NCI-H187 treated with DMSO at 0.1 percent for 48 hours (cell line): ENCODE measurements around the gene CFDP1.
A peak's percentile ranks its signal among the peaks of the same experiment; 100 is the strongest.
"Not testable (repeated sequence)": the region's sequence is repeated elsewhere in the genome, so short reads cannot be mapped to it uniquely, and the experiment has no call there.

Experiments used
- DNase-seq: peaks from one replicate; lab custom pipeline; 2025; lab: John Stamatoyannopoulos, UW

The CFDP1 gene

DNA sequence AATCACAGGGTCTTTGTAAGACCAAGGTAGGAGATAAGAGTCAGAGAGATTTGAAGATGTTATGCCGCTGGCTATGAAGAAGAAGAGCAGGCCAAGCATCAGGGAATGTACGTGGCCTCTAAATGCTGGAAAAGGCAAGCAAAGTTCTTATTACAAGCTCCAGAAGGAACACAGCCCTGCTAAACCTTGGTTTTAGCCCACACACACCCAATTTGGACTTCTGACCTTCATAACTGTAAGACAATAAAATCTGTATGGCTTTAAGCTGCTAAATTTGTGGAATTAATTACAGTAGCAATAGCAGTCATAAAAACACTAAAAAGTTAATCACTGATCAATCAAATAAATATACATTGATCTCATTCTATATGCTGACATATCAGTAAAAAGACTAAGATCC is 25.1 kb upstream of the CFDP1 start:
- no peak for DNase-seq

DNA sequence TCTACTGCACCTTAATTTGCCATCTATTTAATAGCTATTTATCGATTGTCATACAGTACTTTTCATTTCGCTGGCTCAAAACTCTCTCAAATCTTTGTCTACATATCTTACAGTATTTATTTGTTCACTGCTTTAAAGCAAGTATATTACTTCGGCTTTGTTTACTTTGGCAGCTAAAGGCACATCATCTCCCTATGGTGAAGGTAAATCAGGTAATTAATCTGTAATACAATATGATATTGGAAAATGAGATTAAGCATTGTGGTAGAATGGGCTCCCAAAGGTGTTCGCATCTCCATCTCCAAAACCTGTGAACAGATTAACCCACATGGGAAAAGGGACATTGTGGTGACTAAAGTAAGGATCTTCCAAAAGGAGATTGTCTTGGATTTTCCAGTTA is 24.7 kb upstream of the CFDP1 start:
- DNase-seq: no peak

DNA sequence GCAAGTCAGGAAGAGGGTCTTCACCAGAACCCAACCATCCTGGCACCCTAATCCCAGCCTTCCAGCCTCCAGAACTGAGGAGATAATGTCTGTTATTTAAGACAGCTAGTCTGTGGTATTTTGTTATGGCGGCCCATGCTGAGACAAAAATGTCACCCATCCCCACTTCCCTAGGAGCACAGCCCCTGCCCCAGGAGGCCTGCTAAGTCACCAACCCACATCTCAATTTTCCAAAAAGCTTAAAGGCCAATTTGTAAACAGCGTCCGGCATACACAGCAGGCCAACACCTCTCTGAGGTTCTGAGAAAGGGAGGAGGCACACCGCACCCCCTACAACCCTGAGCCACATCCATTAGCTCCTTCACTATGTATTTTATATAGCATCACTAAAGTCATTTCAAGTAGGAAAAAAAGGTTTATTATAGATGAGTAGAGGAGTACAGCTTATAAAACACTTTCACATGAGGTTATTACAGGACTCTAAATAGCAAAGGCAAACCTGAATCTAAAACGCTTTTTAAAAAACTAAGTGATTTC is 24.2 kb upstream of the CFDP1 start:
- DNase-seq: no peak

DNA sequence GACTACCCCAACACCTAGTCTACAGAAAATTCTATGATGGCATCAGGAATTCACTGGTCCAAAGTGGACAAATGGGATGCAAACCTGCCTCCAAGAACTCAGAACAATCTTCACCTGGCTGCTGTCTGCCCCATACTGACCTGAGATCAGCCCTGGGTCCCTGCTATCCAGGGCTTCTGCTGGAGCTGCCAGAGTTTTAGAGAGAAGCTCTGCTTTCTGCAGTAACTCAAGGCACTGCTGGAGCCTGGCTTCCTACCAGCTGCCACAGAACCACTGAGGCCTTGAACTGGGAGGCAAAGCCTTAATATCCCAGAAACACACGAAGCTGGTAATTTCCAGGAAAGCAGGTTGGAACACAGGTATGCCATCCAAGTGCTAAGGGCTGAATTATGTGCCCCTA is 23.7 kb upstream of the CFDP1 start:
- DNase-seq: no peak

DNA sequence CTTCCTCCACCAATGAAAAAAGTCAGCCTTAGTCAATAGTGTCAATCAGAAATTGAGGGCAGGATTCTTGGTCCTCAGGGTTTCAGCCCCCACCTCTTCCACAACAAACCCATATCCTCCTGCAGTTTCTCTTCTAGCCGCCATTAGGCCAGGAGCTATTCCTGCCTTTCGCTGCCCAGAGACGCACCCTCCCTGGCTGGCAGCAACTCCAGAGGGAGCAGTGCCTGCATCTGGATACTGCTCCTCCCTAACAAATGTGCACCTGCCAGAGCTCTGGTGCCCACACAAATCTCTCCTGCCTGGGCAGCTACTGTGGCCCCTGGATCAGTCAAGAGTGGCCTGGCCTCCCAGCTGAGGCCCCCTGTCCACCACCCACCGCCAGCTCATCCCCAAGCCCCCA is 23.2 kb upstream of the CFDP1 start:
- not testable (repeated sequence) for DNase-seq

DNA sequence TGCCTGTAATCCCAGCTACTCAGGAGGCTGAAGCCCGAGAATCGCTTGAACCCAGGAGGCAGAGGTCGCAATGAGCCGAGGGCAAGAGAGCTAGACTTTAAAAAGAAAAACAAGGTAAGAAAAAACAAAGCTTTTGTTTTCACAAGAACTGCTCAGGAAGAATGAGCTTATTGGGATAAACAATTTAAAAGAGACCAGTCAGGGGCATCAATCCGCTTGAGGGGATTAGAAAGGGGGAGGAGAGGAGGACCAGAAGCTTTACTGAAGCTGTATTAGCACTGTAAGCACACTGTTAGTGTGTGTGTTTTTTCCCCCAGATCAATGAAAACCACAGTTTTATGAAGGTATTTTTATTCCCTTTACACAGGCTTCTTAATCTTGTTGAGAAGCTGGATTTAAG is 22.4 kb upstream of the CFDP1 start:
- no peak for DNase-seq

DNA sequence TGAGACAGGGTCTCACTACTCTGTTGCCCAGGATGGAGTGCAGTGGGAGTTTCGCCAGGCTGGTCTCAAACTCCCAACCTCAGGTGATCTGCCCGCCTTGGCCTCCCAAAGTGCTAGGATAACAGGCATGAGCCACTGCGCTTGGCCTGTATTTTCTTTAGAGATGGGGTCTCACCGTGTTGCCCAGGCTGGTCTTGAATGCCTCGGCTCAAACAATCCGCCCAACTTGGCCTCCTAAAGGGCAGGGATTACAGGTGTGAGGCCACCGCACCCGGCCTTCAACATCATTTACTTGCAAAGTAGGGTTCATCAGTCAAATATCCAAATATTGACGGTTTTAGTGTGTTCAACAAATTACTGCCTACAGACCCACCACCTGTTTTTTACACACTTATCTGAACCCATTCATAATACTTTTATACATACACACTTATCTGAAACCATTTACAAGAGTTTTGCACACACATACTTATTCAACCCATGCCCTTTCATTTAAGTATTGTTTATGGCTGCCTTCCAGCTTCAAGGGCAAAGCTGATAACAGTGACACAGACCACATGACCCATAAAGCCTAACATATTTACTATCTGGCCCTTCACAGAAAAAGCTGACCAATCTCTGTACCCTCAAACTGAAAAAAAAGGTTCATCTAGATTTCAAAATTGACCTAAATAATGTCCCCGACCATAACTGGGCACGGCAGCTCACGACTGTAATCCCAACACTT is 19.3 kb upstream of the CFDP1 start:
- no peak for DNase-seq

DNA sequence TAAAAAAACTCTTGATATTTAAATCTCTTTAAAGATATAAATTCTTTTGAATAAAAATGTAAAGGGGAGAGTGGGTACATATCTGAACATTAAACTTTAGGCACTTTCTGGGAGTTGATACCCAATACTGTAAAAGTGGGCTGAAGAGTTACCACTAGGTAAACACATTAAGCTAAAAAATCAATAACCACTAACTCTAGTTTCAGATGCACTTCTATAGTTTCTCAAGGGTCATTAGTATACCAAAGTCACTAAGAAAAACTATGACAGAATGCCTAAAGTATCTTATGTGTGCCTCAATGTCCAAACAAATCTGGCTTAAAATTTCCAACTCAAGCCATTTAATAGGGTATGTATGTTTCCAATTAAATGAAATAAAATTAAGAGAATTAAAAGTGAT is 13.1 kb upstream of the CFDP1 start:
- no peak for DNase-seq

DNA sequence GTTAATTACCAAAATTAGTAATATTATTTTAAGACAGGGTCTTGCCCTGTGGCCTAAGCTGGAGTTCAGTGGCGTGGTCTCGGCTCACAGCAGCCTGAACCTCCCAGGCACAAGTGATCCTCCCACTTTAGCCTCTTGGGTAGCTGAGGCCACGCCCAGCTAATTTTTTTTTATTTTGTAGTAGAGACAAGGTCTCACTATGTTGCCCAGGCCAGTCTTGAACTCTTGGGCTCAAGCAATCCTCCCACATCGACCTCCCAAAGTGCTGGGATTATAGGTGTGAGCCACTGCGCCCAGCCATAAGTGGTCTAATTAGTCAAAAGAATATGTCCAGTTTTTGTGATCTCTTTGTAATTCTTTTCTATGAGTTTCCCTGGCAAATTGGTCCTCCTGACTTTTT is 12.0 kb upstream of the CFDP1 start:
- DNase-seq: no peak

DNA sequence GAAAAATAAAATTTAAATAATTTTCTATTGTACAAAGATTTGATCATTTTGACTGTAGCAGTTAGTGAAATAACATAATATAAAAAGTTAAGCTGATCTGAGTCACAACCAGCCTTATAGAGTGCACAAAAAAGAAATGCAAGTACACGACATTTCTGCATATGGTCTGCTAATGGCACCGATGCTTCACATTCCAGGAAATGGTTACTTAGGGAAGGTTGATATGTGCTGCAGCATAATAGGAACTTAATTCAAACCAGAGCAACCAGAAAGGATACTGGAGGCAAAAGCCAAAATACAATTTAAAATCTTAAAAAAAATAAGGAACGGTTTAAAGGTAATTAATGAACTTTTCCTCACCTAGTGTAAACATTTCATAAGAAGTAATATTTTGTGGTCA is 10.0 kb upstream of the CFDP1 start:
- no peak for DNase-seq

DNA sequence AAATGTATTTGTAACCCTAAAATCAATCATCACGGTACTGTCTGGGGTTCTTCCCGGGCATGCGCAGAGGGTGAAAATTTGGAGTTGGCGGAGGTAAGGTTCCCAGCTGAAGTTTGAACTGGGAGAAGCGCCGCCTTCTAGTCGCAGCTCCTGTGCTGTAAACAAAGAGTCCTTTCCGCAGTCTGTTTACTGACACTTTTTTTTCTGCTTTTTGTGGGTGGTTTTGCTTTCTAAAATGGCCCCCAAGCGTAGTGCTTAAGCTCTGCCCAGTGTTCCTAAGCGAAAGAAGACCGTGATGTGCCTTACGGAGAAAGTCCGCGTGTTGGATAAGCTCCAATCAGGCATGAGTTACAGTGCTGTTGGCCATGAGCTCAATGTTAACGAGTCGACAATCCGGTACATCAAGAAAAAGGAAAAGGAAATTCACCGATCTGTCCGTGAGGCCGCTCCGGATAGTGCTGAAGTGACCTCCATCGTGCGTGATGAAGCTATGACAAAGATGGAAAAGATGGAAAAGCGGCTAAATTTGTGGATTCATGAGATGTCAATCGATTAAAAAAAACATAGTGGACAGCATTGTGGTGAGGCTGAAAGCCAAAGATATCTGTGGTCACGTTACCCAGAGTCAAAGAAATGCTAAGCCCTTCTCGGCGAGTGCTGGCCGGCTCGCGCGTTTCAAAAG is 570 bp upstream of the CFDP1 start:
- DNase-seq: peak; percentile 46

DNA sequence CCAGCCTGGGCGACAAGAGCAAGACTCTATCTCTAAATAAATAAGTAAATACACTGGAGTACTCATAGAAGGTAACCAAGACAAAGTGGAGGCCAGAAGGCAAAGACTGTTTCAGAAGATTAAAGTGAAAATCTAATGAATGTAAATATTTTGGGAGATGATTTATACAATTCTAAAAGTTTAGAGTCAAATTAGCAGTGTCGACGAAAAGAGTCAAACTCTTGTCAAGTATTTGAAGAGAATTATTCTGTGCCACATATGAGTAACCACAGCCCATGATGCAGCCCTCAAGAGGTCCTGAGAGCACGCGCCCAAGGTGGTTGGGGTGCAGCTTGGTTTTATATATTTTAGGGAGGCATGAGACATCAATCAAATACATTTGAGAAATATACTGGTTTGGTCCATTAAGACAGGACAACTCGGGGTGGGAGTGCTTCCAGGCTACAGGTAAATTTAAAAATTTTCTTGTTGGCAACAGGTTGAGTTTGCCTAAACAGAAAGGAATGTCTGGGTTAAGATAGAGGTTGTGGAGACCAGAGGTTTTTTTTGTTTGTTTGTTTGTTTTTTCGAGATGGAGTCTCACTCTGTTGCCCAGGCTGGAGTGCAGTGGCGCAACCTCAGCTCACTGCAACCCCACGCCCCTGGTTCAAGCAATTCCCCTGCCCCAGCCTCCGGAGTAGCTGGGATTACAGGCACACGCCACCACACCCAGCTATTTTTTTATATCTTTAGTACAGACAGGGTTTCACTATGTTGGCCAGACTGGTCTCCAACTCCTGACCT is 3.5 kb downstream of the CFDP1 start:
- DNase-seq: no peak

DNA sequence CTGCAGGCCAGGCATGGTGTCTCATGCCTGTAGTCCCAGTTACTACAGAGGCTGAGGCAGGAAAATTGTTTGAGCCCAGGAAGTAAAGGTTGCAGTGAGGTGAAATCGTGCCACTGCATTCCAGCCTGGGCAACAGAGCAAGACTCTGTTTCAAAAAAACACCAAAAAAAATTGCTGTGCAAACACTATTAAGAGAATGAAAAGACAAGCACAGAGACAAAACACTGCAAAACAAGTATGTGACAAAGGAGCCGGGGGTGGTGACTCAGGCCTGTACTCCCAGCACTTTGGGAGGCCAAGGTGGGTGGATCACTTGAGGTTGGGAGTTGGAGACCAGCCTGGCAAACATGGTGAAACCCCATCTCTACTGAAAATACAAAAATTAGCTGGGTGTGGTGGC is 6.8 kb downstream of the CFDP1 start:
- not testable (repeated sequence) for DNase-seq

DNA sequence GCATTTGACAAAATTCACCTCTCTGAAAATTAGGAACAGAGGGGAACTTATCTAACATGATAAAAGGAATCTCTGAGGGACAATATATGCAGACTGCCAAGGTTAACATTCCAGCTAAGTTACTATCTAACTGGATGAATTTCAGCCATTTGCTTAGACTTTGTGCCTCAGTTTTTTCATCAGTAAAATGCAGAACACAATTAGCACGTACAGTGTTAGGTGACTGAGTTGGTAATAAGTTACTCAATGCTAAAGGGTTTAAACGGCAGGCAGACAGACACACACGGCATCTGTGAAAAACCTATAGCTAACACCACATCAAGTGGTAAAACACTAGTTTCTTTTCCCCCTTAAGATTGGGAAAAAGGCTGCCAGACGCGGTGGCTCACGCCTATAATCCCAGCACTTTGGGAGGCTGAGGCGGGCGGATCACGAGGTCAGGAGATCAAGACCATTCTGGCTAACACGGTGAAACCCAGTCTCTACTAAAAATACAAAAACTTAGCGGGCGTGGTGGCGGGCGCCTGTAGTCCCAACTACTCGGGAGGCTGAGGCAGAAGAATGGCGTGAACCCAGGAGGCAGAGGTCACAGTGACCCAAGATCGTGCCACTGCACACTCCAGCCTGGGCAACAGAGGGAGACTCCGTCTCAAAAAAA is 9.1 kb downstream of the CFDP1 start:
- DNase-seq: not testable (repeated sequence)

DNA sequence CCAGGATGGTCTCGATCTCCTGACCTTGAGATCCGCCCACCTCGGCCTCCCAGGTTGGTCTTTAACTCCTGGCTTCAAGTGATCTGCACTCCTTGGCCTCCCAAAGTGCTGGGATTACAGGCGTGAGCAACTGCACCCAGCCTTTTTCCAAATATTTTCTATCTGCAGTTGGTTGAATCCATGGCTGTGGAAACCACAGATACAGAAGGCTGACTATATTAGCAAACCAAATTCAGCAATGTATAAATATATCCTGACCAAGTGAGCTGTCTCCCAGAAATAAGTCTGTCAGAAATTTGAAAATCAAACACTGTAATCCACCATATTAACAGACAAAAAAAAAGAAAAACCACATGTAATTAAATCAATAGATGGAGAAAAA is 9.6 kb downstream of the CFDP1 start:
- DNase-seq: no peak

DNA sequence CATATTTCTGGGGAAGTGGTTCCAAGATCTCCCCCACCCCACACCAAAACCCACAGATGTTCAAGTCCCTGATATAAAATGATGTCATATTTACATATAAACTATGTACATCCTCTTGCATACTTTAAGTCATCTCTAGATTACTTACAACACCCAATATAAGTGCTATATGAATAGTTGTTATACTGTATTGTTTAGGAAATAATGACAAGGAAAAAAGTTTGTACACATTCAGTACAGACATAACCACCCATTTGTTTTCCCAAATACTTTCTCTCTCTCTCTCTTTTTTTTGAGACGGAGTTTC is 11.5 kb downstream of the CFDP1 start:
- no peak for DNase-seq

DNA sequence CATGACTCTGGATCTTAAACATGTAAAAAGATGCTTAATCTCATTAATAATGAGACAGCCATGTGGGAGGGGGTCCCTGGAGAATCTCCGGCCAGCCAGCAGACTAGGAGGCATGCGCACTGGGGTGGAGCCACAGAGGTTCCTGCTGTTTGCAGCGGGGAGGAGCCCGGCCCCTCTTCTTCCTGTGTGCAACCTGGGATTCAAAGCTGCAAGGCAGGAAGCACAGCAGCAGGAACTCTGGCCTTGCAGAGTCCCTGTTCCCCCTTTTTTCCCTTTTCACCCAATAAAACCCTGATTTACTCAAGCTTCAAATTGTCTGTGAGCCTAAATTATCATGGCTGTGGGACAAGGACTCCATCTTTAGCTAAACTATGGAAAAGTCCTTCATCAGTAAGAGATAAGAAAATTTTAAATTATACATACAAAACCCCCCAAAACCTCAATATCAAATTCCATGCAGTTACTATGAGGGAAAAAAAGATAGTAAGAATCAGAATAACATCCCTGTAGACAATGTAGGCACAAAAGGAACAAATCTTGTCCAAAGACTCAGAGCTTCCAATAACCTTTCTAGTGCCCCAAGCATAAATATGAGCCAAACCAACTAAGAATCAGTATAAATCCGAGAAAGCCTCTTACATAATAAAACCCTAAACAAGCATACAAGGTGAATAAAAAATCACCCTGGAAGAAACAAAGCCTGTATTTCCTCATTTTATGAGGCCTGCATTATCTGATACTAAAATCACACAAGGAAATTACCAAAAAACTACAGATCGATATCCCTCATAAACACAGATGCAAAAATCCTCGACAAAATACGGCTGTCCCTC is 12.1 kb downstream of the CFDP1 start:
- DNase-seq: no peak

DNA sequence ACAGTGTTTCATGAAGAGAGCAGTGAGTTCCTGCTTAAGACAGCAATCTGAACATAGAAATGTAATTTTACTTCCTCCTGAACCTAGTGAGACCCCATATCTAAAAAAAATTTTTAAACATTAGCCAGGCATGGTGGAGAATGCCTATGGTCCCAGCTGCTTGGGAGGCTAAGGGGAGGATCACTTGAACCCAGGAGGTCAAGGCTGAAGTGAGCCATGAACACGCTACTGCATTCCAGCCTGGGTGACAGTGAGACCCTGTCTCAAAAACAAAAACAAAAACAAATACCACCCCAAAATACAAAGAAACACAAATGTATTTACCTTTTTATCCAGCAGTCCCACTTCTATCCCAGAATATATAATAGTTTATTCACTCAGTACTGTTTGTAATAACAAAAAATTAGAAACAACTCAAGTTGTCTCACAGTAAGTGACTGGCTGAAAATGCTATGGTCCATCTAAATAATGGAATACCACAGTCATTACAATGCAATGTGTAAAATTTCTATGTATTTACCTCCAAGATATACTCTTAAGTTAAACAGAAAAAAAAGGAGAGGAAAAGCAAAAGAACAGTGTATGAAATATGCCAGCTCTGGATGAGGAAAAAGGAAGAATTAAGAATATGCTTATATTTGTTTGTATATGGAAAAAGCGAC is 16.3 kb downstream of the CFDP1 start:
- no peak for DNase-seq

DNA sequence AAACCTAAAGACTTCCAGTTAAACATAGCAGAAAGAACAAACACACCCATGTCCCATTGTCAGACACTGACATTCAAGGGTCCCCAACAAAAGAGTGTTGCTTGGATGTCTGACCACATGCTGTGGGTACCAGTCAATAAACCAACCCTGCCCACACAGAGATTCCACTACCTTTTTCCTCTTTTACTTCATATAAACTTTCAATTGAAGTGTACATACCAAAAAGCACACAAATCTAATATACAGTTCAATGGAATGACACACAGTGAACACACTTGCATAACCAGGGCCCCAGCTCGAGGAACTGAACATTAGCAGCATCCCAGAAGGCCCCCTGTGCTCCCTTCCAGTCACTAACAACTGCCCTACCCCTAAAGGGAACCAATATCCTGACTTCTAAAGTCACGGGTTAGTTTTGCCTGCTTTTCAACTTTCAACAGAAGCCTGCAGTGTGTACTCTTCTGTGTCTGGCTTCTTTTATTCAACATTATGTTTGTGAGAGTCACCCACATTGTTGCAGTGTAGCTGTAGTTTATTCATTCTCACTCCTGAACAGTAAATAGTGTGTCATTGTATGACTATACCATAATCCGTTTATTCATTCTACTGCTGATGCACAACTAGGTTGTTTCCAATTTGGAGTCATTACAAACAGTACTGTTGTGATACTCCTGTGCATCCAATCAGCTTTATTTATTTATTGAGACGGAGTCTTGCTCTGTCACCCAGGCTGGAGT is 18.0 kb downstream of the CFDP1 start:
- DNase-seq: no peak

DNA sequence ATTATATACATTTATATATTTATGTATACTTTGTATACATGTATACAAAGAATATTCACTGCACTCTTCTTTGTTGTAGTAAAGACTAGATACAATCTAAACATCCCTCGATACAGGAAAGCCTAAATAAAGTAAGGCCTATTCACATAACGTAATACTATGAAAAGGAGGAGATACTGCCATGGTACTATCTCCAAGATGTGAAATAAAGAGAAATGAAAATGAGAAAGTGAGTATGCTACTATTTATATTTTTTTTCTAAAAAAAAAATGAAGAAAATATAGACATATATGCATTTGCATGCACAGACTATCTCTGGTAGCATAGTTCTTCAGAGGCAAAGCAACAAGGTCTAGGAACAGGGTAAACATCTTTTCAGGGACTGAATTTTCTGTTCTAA is 19.4 kb downstream of the CFDP1 start:
- no peak for DNase-seq
